OCI-LY7 (cell line): ENCODE data around the gene SDE2. TPM values are rescaled to one million over a fixed set of nuclear protein-coding genes. Genes with fewer than 3 reads are reported as not detected.
A peak's percentile ranks its signal among the peaks of the same experiment; 100 is the strongest.

Experiments used
- Bru-seq: library from RNA; stranded (reverse); fragments of 400-500 nt; gene quantifications from one replicate; lab custom pipeline; 2021; lab: Mats Ljungman, UMichigan
- BruChase-seq, 2 experiments: library from RNA; stranded (reverse); fragments of 400-500 nt; gene quantifications; one replicate each; lab custom pipeline; 2021; lab: Mats Ljungman, UMichigan
- BruUV-seq: library from RNA; stranded (reverse); fragments of 400-500 nt; replicated peaks from 2 replicates; lab custom pipeline; 2021; lab: Mats Ljungman, UMichigan
- CTCF ChIA-PET: fragments of 300-600 bp; sonication (Branson Sonifier 250); formaldehyde crosslinking; loops from one replicate; lab custom pipeline; 2022; ENCODE audit warnings: antibody characterized with exemption; ENCODE audit not compliant: unreplicated experiment; lab: Charles Lee
- POLR2A ChIA-PET: fragments of 300-600 bp; sonication (Branson Sonifier 250); formaldehyde crosslinking; loops from one replicate; lab custom pipeline; 2022; ENCODE audit warnings: antibody characterized with exemption; lab: Charles Lee
- DNase-seq: peaks from one replicate; pipeline ENCODE4 v3.0.0-alpha.2; 2015; ENCODE audit warnings: low spot score
- H2AFZ ChIP-seq: fragments of 200-600 bp; sonication (generic), shearing (Covaris generic); 2 replicates; pipeline ENCODE4 v1.6.1; 2014; ENCODE audit warnings: mild to moderate bottlenecking, antibody characterized with exemption, low read length, moderate library complexity
- H3K27ac ChIP-seq: fragments of 200-600 bp; sonication (generic); 2 replicates; pipeline ENCODE4 v1.5.1; 2014; ENCODE audit warnings: mixed run types, low read depth, mild to moderate bottlenecking, moderate library complexity, low read length, inconsistent platforms; ENCODE audit not compliant: poor library complexity, severe bottlenecking
- H3K36me3 ChIP-seq: fragments of 200-600 bp; sonication (generic); 2 replicates; pipeline ENCODE4 v1.6.1; 2014; ENCODE audit warnings: mild to moderate bottlenecking, antibody characterized with exemption, low read length, moderate library complexity, mixed read lengths; ENCODE audit not compliant: insufficient read depth
- H3K4me1 ChIP-seq: fragments of 200-600 bp; sonication (generic); 2 replicates; pipeline ENCODE4 v1.5.1; 2014; ENCODE audit warnings: mild to moderate bottlenecking, low read length; ENCODE audit not compliant: insufficient read depth, poor library complexity, severe bottlenecking
- H3K4me2 ChIP-seq: fragments of 200-600 bp; sonication (generic); 2 replicates; pipeline ENCODE4 v1.6.1; 2014; ENCODE audit warnings: mild to moderate bottlenecking, low read length
- H3K4me3 ChIP-seq: fragments of 200-600 bp; sonication (generic); 2 replicates; pipeline ENCODE4 v1.5.1; 2014; ENCODE audit warnings: mild to moderate bottlenecking, low read depth, low read length; ENCODE audit not compliant: poor library complexity, severe bottlenecking
- H3K79me2 ChIP-seq: fragments of 200-600 bp; sonication (generic); 2 replicates; pipeline ENCODE4 v1.6.1; 2016; ENCODE audit warnings: low read depth, mild to moderate bottlenecking, low read length, moderate library complexity, mixed read lengths; ENCODE audit not compliant: insufficient read depth
- H3K9me2 ChIP-seq: fragments of 200-600 bp; sonication (generic); 2 replicates; pipeline ENCODE4 v1.6.1; 2016; ENCODE audit warnings: mild to moderate bottlenecking, low read length, mixed read lengths; ENCODE audit not compliant: insufficient read depth
- H3K9me3 ChIP-seq: fragments of 200-600 bp; sonication (generic); 2 replicates; pipeline ENCODE4 v1.6.1; 2014; ENCODE audit warnings: mild to moderate bottlenecking, mixed run types, low read length, mixed read lengths
- H4K20me1 ChIP-seq: fragments of 200-600 bp; sonication (generic); 2 replicates; pipeline ENCODE4 v1.6.1; 2014; ENCODE audit warnings: mild to moderate bottlenecking, antibody characterized with exemption, low read length, moderate library complexity, mixed read lengths; ENCODE audit not compliant: insufficient read depth
- CTCF ChIP-seq: fragments of 200-600 bp; sonication (generic); conservative IDR thresholded peaks from 2 replicates; pipeline ENCODE4 v1.5.1; 2014; ENCODE audit warnings: mild to moderate bottlenecking, antibody characterized with exemption, low read length, moderate library complexity, mixed read lengths
- EZH2phosphoT487 ChIP-seq: fragments of 200-600 bp; sonication (generic); IDR thresholded peaks from 2 replicates; pipeline ENCODE4 v1.6.1; 2018; ENCODE audit warnings: low read depth, borderline replicate concordance, mild to moderate bottlenecking, mixed run types, antibody characterized with exemption, low read length, moderate library complexity, mixed read lengths
- intact Hi-C: fragments of 100-400 bp; cut with micrococcal nuclease; formaldehyde crosslinking; loops from one replicate; pipeline ENCODE4 v1.10.0; 2022; ENCODE audit not compliant: unreplicated experiment
- long read RNA-seq: library from polyadenylated mRNA; stranded (forward); transcript quantifications from one replicate; pipeline ENCODE4 v2.0.0, GENCODE V29; 2022
- total RNA-seq, 2 experiments: library from RNA; depleted of rRNA in 1 of 2; stranded (reverse); fragments of >200 nt in 1 of 2; shearing (Covaris generic) in 1 of 2; gene quantifications; 2 replicates each; pipeline ENCODE4 v1.2.3, GENCODE V29; 2014 to 2022

The SDE2 gene
- total RNA-seq (2014; rRNA removed; shearing (Covaris generic)) = 18.2 and 22.0 TPM in 2 replicates
- total RNA-seq (2022) = 25.0 and 25.4 TPM in 2 replicates
- percentile 94 among the genes with signal in this experiment for Bru-seq, nascent RNA
- BruChase-seq, experiment 1, labeled RNA remaining after a 6-hour chase = percentile 75 among the genes with signal in this experiment
- percentile 94 among the genes with signal in this experiment for BruChase-seq, experiment 2, labeled RNA remaining after a 2-hour chase
- long read RNA-seq, transcript SDE2-201 (7 exons, 3,975 nt) = major isoform, 38 of 45 reads
- long read RNA-seq, partial matches to known transcripts = 2 of 45 reads
- long read RNA-seq, other reads (novel, unspliced or antisense) = 5 of 45 reads

GRCh38 chr1:225999227-225999911 is at the start of gene SDE2:
SDE2 (minus strand) TSS chr1:225999343; CDS start chr1:225999312, 31 bp downstream.
- Histone ChIP-seq H3K79me2 (peaks cover 48% of the 10 kb centered on the region), H3K9me3 (no peaks in the 10 kb centered on the region), H3K9me2 (no peaks in the 10 kb centered on the region), H3K4me2 (peak within 1 kb of the TSS; percentile 96), H3K36me3 (peaks cover 31% of the 10 kb centered on the region), H3K4me3 (peak within 1 kb of the TSS; percentile 93), H3K27ac (peak within 1 kb of the TSS; percentile 96), H3K4me1 (peaks cover 64% of the 10 kb centered on the region), H2AFZ (peak within 1 kb of the TSS; percentile 54; the same call in 1 of the 2 replicates), H4K20me1 (peaks cover 8% of the 10 kb centered on the region; the same call in 1 of the 2 replicates)
- peak; percentile 99 for DNase-seq
- ChIA-PET CTCF (interaction anchor here (0.6 to 0.9 kb wide), 4 partner anchors 13 to 63 kb away, joined by 3 to 4 read pairs (median 3); partner anchors contain the start of gene H3-3A), POLR2A (interaction anchor here (0.5 to 3.1 kb wide), 27 partner anchors 9 to 662 kb away, joined by 3 to 21 read pairs (median 4); partner anchors contain the start of genes H3-3A, PYCR2, SRP9 and TMEM63A)
- BruUV-seq = no TSS peak
- TF ChIP-seq CTCF (no peak), EZH2phosphoT487 (no peak)
- intact Hi-C loops = loop anchor here (1.0 to 2.0 kb wide), 3 partner anchors 64 to 123 kb away; no protein-coding TSS in a partner anchor

- intact Hi-C loops = no loop called here
- no TSS peak for BruUV-seq
- Histone ChIP-seq H3K4me3 (no peak overlapping the region), H3K4me1 (no peaks in the 10 kb centered on the region), H2AFZ (no peak overlapping the region), H4K20me1 (no peaks in the 10 kb centered on the region), H3K27ac (no peak overlapping the region), H3K9me2 (no peaks in the 10 kb centered on the region), H3K36me3 (no peaks in the 10 kb centered on the region), H3K9me3 (no peaks in the 10 kb centered on the region), H3K4me2 (no peak overlapping the region), H3K79me2 (no peaks in the 10 kb centered on the region)
- CTCF ChIA-PET = interaction anchor here (0.6 kb wide), 1 partner anchor 20 kb away, joined by 4 read pairs; no protein-coding TSS in a partner anchor
- TF ChIP-seq EZH2phosphoT487 (no peak), CTCF (no peak)
- POLR2A ChIA-PET = interaction anchor here (0.6 kb wide), 1 partner anchor 25 kb away, joined by 4 read pairs; no protein-coding TSS in a partner anchor
- DNase-seq = no peak
These were observed 49.7 kb upstream of the SDE2 start for GRCh38 chr1:226048886-226049285.
